K562 (cell line): ENCODE measurements around the gene LYRM1.

Source experiments
- HMGXB4 ChIP-seq: sonication (generic); formaldehyde crosslinking; IDR thresholded peaks from 2 replicates; pipeline ENCODE4 v1.8.1; 2023; ENCODE audit warnings: mild to moderate bottlenecking, missing genetic modification reagents
- ZKSCAN3 ChIP-seq: fragments of 250-450 bp; sonication (Bioruptor Pico); IDR thresholded peaks from 2 replicates; pipeline ENCODE4 v1.4.0; 2020
- ZNF3 ChIP-seq: fragments of 250-450 bp; sonication (Bioruptor Pico); IDR thresholded peaks from 2 replicates; pipeline ENCODE4 v1.5.0; 2021; ENCODE audit warnings: mild to moderate bottlenecking, moderate library complexity
- TF ChIP-seq, protein P1 (sequence below), 3 experiments: IDR thresholded peaks in 2 of 3; conservative IDR thresholded peaks in 1 of 3; 2 replicates each; pipeline ENCODE4 v1.5.1; 2011 to 2012; ENCODE audit warnings: low read length in 3 of 3, mild to moderate bottlenecking in 3 of 3, control low read depth in 2 of 3, improper control_type of control experiment in 1 of 3, inconsistent platforms in 1 of 3, low read depth in 1 of 3, mixed read lengths in 1 of 3, moderate library complexity in 1 of 3; ENCODE audit not compliant: insufficient read depth in 2 of 3

- TF ChIP-seq HMGXB4 (CRISPR knock-in tag) (no peak), ZKSCAN3 (CRISPR knock-in tag) (no peak), ZNF3 (no peak)
- TF ChIP-seq, protein P1, sequence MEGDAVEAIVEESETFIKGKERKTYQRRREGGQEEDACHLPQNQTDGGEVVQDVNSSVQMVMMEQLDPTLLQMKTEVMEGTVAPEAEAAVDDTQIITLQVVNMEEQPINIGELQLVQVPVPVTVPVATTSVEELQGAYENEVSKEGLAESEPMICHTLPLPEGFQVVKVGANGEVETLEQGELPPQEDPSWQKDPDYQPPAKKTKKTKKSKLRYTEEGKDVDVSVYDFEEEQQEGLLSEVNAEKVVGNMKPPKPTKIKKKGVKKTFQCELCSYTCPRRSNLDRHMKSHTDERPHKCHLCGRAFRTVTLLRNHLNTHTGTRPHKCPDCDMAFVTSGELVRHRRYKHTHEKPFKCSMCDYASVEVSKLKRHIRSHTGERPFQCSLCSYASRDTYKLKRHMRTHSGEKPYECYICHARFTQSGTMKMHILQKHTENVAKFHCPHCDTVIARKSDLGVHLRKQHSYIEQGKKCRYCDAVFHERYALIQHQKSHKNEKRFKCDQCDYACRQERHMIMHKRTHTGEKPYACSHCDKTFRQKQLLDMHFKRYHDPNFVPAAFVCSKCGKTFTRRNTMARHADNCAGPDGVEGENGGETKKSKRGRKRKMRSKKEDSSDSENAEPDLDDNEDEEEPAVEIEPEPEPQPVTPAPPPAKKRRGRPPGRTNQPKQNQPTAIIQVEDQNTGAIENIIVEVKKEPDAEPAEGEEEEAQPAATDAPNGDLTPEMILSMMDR (IDR thresholded peaks at IDR 0.05 in 2 of 3, conservative IDR thresholded peaks at IDR 0.05 in 1 of 3; ENCODE audit: insufficient read depth in 2 of 3, low read depth in 1 of 3, low read length in 3 of 3) = no peak
These were observed 2.6 kb upstream of the LYRM1 start for GRCh38 chr16:20897922-20898321.
